Activated T-cell treated with anti-CD3 and anti-CD28 coated beads for 4 hours (primary cell): ENCODE results near the gene MIOS.
"Not testable (repeated sequence)": the region's sequence is repeated elsewhere in the genome, so short reads cannot be mapped to it uniquely, and the experiment has no call there.

Experiments
- DNase-seq: peaks from one replicate; pipeline ENCODE4 v3.0.0-alpha.2; 2020

MIOS gene

GRCh38 chr7:7554649-7555575 lies 11.8 kb upstream of the MIOS start:
- DNase-seq, result no peak

DNA sequence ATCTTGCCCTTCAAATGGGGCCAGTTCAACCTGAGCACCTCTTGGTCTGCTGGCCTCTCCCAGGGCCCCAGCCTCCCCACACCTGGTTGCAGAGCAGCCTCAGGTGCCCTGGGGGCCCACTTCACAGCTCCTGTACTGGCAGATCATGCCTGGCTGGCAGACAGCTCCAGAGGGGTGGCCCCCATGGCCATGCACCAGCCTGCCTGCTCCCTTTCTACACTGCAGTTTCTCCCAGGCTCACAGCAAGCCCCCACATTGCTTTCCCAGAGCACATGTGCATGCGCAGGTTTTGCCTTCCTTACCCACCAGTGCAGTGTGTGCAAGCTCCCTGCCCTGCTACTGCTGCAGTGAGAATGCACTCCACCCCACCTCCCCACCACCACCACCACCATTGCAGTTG lies 9.8 kb upstream of the MIOS start:
- DNase-seq, result no peak

DNA sequence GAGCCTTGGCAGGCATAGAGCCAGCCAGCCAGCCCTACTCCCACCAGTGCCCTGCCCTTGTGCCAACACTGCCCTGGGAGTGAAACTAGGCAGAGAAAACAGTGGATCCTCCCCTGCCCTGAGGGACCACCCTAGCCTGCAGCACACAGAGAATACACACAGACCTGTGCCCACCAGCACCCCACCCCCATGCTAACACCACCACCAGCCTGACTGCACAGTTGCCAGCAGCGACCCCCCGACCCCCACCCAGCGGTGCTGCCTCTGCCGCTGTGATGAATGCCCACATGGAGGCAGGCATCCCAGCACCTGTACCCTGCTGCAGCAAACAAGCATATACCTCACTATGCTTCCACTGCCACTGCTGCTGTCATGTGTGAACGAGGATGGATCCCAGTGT lies 9.4 kb upstream of the MIOS start:
- DNase-seq, result no peak

GRCh38 chr7:7561591-7561990 lies 5.1 kb upstream of the MIOS start:
- not testable (repeated sequence) for DNase-seq

DNA sequence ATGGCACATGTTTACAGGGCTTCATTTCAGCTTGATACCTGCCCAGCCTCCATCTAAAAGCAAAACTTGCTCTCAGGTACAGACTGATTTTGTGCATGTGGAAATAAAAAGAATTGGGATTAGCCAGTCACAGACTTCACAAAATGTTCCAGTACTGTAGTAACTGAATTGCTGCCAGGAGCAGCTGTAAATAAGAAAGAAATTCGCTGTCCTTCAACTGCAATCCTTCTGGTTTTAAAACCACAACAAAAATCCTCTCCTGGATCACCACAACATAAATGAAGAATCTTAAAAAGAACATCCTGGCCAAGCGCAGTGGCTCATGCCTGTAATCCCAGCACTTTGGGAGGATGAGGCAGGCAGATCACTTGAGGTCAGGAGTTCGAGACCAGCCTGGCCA lies 3.9 kb upstream of the MIOS start:
- no peak for DNase-seq

DNA sequence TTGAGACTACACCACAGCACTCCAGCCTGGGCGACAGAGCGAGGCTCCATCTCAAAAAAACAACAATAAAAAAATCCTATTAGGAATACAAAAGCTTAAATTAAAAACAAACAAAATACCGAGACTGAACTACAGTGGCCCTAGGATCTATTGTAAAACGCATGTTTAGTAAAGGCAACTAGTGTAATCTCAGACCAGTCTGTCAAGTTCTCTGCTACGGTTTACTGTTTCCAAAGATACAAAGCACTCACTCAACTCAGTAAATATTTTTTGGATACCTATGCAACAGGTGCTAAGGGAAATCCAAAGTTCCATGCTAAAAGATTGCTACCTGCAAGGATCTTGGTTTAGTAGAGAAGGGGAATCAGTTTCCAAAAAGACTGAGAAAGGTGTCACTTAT lies 3.4 kb upstream of the MIOS start:
- no peak for DNase-seq

DNA sequence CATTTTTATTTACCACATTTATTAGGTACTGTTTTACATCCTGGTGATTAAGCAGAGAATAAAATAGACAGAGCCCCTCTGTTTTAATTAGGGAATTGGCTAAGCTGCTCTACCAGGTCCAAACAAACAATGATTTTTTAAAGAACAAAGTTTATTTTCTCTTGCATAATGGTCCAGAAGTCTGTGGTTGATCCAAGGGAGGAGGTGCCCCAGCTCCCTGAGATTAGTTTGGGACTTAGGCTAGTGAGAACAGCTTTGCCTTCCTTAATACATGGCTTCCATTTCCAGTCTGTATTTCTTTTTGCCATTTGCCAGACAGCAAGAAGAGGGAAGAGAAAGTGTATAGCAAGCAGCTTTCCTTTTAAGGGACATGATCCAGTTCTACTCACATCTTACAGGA lies 2.9 kb upstream of the MIOS start:
- no peak for DNase-seq

GRCh38 chr7:7564323-7564780 lies 2.3 kb upstream of the MIOS start:
- DNase-seq, result no peak

- DNase-seq, result no peak
Measured at GRCh38 chr7:7565018-7565680, 1.5 kb upstream of the MIOS start.

DNA sequence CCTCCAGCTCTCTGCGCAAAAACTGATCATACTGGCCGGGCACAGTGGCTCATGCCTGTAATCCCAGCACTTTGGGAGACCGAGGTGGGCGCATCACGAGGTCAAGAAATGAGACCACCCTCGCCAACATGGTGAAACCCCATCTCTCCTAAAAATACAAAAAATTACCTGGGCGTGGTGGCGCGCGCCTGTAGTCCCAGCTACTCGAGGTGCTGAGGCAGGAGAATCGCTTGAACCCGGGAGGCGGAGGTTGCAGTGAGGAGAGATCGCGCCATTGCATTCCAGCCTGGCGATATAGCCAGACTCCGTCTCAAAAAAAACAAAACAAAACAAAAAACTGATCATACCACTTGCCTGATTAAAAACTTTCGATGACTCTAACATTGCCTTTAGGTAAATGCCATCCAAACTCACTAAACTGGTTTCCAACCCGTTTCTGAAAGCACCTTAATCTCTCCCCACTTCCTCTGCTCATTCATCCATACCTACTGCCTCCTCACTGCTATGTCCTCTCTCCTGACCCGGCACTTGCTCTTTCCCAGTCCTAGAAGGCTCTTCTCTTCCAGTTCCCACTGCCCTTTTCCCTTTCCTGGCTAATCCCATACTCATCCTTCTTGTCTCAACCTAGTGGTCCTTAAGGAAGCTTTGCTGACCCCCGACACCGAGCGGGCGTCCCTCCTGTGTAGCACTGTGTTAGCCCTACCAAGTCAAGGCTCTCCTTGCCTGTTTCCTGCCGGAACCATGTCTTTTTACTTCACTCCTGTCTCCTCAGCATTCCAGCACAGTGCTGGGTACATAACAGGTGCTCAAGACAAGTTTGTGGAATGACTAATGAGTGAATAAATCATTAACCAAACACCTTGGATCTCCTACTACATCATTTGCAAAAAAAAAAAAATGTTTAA lies 686 bp upstream of the MIOS start:
- DNase-seq, result no peak

DNA sequence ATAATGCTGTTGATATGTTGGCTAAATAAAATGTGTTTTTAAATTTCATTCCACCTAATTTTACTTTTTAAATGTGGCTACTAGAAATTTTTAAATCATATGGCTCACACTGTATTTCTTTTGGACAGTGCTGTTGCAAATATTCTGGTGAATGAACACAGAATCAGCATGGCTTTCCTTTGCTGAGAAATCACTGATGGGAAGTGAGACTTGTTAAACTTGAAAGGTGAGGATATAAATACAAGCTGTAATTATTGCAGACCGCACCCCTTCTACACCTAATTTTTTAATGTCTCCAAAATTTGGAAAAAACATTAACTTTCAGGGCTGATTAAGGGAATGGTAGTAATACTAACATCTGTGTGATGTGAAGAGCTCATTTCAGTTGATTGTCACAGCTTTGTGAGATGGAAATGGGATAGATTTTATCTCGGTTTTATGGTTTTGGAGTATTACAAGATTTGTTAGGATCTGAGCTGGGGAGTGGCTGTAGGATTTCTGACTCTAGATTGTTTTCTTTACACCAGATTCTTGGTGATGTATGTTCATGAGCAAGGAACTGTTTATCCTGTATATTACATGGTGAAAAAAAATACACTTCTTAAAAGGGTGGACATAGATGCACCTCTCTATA lies 1.3 kb downstream of the MIOS start:
- no peak for DNase-seq

- no peak for DNase-seq
Measured at GRCh38 chr7:7568553-7568952, 1.9 kb downstream of the MIOS start.

- no peak for DNase-seq
Measured at GRCh38 chr7:7569081-7569527, 2.4 kb downstream of the MIOS start.

- DNase-seq, result no peak
Measured at GRCh38 chr7:7569615-7570014, 2.9 kb downstream of the MIOS start.

DNA sequence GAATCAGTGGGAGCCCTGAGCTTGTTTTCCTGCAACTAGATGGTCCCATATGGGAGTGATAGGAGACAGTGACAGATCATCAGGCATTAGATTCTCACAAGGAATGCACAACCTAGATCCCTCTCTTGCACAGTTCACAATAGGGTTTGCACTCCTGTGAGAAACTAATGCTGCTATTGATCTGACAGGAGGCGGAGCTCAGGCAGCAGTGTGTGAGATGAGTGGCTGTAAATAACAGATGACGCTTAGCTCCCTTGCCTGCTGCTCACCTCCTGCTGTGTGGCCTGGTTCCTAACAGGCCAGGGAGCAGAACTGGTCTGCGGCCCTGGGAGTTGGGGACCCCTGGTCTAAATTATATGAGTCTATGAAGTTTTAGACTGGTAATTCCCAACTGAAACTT lies 3.9 kb downstream of the MIOS start:
- no peak for DNase-seq

DNA sequence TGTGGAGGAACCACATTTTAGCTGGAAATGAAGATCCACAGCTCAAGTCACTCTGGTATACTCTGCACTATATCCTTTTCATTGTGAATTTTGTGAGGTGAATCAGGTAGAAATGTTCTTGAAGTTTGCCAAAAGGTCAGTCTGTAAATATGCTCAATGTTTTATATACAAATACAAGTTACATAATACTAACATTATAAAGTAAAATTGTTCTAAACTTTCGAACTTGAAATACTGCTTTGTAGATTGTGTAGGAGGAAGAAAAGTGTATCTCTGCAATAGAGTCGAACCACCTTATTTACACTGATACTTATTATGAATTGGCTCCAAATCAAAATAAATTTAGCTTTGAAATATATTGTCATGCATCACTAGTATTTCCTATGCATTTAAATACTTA lies 7.0 kb downstream of the MIOS start:
- no peak for DNase-seq

GRCh38 chr7:7576344-7576743 lies 9.7 kb downstream of the MIOS start:
- no peak for DNase-seq

GRCh38 chr7:7577888-7578287 lies 11.2 kb downstream of the MIOS start:
- DNase-seq, result no peak

DNA sequence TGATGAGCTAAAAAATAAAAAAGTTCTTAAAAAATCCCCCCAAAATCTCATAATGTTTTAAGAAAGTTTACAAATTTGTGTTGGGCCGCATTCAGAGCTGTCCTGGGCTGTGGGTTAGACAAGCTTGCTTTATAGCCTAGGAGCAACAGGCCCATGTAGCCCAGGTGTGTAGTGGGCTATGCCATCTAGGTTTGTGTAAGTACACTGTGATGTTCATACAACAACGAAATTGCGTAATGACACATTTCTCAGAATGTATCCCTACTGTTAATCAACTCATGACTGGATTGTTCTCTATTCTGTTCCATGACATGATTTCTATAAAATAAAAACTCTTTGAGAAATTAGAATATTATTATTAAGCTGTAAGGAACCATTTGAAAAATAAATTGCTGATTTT lies 13.0 kb downstream of the MIOS start:
- no peak for DNase-seq

- DNase-seq, result no peak
Measured at GRCh38 chr7:7581531-7582179, 15.0 kb downstream of the MIOS start.

- no peak for DNase-seq
Measured at GRCh38 chr7:7582596-7582995, 15.9 kb downstream of the MIOS start.

GRCh38 chr7:7583731-7584130 lies 17.0 kb downstream of the MIOS start:
- no peak for DNase-seq
